NCI-H128 (cell line): ENCODE measurements around the gene FOXN3.
"Not testable (repeated sequence)": the region's sequence is repeated elsewhere in the genome, so short reads cannot be mapped to it uniquely, and the experiment has no call there.

ENCODE experiments used
- DNase-seq: peaks from one replicate; lab custom pipeline; 2025; ENCODE audit not compliant: unreplicated experiment; lab: John Stamatoyannopoulos, UW

The FOXN3 gene

DNA sequence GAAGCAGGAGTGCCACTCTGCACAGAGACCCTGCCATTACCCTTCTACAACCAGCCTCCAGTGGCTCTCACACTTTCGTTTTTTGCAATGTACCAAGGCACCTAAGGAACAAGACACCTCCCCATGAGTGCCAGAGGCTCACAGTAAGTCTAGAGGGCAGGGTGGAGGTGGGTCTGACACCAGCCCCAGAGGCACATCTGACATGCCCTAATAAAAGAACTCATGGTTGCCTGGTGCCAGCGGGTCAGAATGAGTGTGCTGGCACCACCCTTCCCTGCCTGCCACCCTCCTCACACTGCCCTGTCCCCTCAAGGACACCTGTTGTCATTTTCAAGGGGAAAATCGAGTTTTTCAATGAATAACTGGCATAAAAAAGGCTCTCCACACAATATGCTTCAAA is 161.2 kb downstream of the FOXN3 start:
- no peak for DNase-seq

DNA sequence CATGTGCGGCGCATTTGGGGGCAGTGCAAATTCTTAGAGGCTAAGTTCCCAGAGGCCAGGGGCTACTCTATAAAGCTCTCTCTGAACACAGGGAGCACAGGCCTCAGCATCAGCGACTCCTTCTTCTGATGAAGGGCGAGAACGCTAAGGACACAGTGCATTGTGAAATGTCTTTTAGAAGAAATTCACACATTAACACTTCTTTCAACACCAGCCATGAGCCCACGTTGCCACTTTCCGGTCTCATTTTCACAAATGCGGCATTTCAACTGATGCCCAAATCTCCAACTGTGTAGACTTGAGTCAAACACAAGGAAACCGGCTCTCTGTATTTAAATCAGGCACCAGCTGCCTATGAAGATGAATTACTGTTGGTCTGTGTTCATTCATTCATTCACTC is 162.0 kb downstream of the FOXN3 start:
- no peak for DNase-seq

DNA sequence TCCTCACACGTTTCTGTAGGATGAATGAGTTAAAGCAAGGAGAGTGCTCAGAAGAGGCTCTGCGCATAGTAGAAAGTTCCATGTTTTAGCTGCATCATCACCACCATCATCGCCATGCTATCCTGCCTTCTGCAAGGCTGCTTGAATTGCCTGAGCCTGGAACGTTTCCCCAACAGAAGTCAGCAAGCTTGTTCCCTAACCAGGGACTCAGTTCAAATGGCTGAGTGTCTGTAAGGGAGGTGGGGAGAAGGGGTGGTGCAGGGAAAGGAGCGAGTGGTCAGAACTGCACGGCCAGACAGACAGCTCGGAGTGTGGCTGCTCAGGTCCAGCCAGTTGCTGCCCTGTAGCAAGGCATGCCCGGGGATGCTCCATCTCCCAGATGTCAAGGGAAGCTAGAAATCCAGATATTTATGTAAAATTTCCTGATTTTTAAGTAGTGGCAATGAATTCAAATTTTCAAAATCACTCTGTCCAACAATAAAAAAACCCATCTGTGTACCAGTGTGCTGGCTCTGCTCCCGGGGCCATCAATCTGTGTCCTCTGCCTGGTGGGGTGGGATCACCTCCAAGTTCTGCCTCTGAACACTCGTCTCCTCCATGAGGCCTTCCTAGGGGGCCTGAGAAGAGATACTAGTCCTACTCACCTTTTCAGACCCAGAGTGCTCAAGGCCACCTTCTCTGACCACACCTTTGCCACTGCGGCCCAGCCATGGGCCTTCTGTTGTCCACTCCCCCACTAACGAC is 162.7 kb downstream of the FOXN3 start:
- no peak for DNase-seq

DNA sequence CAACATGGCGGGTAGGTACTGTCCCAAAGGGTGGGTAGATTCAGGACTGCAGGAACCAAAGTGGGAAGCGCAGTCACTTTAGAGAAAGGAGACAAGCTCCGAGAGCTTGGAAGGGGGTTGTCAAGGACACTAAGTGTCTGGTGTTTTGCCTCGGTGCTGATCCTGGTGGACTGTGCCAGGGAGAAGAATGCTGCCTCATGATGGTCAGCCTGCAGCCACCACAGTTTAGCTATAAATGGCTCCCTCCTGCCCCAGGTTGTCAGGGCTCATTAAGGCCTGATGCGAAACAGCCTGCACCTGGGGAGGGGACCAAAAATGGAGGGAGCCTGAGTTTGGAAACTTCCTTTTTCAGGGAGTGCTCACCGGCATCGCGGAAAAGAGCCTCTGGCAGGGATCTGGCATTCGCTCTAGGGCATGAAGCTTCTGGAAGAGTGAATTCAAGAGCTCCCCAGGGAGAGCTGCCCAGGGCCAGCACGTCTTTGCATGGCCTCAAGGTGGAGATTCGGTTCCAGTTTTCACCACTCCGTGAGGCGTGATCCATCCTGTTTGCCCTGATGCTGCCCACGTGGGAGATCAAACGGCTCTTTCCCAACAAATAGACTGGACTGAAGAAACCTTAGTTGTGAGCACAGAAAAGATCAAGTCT is 164.0 kb downstream of the FOXN3 start:
- no peak for DNase-seq

DNA sequence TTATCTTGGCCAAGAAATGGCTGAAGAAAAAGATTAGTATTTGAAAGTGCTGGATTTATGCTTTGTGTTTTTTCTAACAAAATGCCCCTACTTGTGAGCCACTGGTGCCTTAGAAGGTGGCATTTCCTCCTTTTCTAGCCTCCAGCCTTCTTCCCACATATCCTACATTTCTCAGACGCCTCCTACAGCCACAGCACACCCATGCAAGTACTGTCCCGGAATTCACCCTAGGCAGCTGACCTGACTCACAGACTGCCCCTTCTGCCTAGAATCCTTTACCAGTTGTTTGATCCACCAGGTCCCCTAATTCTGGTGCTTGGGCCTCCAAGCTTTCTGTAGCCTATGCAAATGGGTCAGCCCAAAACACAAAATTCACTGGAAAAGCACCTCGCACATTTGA is 166.0 kb downstream of the FOXN3 start:
- no peak for DNase-seq

DNA sequence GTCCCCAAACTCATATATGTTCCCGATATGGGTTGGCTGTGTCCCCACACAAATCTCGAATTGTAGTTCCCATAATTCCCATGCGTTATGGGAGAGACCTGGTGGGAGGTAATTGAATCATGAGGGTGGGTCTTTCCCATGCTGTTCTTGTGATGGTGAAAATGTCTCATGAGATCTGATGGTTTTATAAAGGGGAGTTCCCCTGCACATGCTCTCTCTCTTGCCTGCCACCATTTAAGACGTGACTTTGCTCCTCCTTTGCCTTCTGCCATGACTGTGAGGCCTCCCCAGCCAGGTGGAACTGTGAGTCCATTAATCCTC is 166.4 kb downstream of the FOXN3 start:
- DNase-seq = not testable (repeated sequence)

DNA sequence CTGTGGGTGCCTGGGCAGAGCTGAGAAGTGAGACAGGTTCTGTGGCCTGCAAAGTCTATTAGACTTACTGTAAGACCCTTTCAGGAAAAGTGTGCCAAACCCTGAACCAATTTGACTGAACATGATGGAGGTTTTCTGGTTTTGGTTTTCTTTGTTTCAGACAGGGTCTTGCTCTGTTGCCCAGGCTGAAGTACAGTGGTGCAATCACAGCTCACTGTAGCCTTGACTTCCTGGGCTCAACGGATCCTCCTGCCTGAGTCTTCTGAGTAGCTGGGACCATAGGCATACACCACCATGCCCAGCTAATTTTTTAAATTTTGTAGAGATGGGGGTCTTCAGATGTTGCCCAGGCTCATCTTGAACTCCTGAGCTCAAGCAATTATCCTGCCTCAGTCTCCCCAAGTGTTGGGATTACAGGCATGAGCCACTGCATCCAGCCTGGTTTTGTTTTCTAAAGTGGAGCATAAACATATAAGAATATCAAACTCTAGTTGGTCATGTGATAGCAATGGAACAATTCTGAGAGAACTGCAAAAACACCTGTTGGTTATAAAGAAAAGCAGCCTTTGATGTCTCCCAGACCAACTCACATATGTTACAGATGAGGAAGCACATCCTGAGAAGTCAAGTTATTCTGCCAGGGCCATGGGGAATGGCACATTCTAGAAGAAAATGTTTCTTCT is 166.9 kb downstream of the FOXN3 start:
- DNase-seq = no peak

DNA sequence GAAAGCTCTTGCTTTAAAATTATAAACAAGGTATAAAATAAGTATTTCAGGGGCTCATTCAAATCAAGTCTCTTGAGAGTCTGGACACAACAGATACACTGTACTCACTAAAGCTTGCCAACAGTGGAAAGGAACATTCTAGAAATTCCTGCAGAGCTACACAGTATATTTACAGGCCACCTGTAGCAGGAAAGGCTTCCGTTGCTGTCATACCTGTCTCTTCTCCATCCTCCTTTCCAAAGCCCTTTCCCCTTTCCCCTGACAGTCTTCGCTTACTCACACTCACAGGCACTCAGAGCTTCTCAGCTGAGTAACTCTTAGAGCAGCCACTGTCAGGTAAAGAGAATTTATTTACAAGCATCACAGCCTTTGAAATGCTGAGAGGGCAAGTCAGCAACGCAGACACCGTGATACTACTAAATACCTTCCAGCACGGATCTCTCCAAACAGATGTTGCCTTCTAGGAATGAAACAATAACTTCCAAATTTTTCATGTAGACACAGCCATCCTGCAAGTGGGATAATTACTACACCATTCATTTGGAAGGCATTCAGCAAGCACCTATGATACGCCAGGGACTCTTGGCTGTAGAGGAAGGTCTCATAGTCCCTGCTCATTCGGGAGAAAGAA is 167.9 kb downstream of the FOXN3 start:
- DNase-seq = no peak

DNA sequence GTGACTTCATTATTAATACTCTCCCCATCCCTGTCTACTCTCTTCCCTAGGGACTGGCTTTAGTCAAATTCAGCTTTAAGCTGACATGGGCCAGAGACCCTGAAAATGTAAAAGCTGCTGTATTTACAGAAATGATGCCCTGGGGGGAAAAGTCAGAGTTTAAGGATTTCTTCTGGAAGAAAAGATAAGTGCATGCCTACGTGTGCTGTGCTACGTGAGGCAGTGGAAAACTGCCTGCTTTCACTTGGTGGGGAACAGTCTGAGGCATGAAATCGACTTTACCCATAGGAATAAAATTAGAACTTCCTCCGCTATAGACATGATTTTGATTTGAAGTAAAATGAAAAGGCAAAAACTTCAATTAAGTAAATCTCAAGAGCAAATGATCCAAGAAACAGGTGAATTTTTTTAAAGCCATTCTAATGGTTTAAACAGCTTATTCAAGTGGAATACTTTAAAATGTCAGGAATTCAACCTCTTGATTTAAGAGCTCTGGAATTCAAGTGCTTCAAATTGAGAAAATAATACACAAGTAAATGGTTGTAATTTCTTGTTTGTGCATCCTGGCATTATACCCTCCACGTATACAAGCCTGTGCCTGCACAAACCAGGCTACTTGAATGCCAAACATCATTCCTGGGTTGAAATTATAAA is 168.5 kb downstream of the FOXN3 start:
- DNase-seq = no peak

DNA sequence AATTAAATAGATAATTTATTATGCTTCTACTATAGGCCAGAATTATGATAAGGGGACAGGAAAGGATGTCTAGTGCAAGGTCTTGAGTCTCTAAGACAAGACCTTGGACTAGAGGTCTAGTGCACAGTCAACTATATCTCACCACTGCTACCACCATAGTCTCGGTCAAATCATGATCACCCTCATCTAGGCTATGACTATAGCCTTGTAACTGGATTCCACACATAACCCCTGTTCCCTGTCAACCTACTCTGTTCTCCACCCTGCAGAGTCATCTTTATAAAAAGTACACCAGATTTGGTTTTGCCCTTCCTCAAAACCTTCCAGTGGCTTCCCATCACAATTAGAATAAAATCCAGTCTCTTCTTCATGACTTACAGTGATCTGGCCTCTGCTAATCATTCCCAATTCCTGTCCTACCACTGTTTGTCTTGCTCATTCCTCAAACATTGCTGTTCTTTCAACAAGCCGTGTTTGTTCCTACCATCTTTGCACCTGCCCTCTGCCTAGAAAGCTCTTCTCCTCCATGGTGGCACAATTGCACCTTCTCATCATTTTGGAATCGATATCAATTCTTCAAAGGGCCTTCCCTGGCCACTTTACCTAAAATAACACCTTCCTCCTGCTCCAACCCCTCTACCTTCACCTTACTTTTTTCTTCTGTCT is 169.4 kb downstream of the FOXN3 start:
- DNase-seq = no peak

DNA sequence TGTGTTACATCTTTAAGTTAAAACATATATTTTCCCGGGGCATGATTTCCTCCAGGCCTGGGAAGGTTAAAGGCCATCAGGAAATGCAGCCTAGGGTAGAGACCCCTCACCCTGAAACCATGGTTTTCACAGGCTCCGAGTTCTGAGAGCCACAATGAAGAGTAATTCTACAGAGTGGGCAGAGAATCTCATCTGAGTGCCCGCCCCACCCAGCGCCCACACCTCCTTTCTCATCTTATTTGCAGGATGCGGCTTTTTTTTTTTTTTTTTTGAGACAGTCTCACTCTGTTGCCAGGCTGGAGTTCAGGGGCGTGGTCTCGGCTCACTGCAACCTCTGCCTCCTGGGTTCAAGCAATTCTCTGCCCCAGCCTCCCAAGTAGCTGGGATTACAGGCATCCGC is 170.7 kb downstream of the FOXN3 start:
- no peak for DNase-seq

DNA sequence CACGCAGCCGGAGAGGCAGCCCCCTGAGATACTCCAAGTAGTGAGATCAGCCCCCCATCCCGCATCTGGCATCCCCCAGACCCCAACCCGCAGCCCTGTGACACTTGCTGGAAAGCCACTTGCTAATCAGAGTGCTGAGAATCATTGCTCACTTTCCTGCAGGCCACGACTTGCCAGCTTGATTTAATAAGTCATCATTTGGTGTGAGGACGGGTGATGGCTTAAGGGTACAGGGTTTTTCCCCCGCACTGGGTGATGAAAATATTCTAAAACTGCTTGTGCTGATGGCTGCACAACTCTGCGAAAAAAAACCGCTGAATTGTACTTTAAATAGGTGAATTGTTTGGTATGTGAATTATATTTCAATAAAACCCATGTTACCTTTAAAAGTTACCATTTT is 171.2 kb downstream of the FOXN3 start:
- no peak for DNase-seq

DNA sequence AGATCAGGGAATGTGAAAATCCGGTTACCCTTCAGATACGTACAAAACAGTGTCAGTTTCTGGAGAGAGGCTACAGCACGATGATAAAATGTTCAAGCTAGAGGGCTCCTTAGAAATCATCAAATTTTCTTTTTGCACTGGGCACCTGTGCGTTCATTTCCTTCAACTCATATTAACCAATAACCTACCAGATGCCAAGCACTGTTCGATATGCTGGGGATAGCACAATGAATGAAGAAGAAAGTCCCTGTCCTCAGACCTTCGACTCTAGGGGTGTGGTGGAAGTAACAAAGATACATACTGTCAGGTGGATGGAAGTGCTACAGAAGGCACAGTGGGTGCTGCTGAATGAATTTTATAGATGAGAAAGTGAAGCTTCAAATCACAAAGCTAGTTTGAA is 172.3 kb downstream of the FOXN3 start:
- no peak for DNase-seq

DNA sequence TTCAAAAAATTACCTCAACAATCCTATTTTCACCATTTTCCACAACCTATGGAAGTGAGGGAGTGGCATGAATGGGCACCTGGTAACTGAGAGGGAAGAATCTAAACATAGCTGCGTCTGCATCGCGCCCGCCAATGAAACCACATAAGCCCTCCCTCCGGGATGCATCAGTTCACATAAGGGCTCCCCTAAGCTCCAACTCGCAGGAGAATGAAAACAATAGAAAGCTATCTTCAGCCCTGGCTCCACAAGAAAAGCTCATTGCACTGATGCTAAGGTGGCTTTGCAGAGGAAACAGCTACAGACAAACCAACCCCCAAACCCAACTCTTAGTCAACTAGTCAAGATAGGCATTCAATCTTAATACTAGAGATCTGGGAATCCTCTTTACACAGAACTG is 173.3 kb downstream of the FOXN3 start:
- no peak for DNase-seq

DNA sequence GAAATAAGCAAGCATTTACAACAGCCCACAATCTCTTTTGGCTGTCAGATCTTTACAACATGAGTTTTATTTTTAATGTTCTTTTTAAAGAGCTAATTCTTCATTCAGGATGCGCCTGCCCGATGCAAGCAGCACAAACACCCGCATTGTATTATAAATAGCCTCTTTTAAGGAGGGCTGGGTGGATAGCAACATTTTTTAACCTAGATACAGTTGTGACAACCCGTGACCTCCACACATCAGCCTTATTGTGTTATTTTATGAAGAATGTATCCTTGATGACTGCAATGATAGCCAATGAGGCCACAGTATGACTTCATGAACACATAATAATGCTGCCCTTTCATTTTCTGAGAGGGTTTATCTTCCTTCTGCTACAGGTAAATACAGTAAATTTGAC is 173.7 kb downstream of the FOXN3 start:
- DNase-seq = no peak

DNA sequence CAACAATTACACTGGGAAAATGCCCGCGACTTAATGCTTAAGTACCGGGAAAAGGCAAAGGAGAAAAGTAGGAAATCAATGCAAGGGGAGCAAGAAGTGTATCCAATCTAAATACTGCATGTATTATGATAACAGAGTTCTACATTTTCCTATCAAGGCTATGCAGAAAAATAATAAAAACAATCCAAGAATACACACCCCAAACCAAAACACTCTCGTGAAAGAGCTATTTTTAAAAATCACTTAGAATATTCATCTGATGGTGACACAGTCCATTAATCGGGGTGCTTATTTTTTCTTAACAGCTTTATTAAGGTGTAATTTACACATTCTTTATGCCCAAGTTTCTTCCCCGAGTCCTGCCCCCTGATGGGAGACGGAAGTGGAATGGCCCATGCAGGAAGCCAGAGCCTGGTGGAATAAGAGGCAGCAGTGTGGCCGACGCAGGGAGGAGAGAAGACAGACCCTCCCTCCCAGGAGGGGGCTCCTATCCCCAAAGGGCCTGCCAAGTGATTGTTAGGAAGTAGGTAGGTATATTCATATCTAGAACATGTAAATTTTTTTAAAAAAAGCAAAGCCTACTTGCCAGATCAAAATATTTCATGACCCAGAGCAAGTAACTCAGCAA is 174.3 kb downstream of the FOXN3 start:
- no peak for DNase-seq

DNA sequence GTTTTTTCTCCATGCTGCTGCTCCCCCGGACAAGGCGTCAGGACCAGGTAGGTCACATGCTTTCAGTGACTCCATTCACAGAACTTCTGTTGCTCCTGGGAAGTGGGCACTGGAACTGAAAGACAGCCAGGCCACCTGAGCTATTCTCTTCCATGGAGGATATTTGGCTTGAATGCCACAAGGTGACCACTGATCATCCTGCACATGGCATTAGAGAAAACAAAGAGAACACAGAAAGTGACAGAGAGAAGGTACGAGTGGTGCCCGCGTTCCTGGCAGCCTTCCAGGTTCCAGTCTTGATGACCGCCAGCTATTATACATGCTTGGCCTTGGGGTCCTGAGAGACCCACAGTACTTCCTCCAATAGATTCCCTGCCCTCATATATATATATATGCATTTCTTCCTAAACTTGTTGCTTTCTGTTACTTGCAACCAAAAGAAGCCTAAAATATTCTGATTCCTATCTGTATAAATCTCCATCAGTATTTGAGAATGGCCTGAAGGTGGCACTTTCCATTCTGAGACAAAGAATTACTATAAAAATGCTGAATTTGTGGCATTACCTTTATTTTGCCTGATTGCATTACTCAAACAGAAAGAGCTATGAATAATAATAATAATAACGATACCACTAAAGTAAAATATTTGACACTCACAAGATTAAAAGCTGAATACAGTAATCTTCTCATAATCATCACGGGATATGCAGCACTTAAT is 174.9 kb downstream of the FOXN3 start:
- DNase-seq = no peak

DNA sequence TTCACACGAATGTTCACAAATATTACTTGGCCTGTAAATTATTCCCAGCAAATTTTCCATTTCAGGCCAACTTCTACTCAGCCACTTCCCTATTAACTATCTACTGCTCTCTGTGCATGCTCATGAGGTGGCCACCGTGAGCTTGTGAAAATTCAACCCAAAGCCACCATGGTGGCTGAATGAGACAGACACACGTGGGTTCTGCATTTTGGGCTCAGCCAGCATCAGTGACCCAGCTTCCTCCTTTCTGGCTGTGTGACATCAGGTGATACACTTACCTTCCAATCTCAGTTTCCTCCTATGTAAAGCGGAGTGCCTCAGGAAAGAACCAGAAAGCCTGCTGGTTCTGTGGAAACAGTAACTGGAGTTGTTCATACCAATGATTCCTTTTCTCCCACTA is 175.8 kb downstream of the FOXN3 start:
- no peak for DNase-seq

DNA sequence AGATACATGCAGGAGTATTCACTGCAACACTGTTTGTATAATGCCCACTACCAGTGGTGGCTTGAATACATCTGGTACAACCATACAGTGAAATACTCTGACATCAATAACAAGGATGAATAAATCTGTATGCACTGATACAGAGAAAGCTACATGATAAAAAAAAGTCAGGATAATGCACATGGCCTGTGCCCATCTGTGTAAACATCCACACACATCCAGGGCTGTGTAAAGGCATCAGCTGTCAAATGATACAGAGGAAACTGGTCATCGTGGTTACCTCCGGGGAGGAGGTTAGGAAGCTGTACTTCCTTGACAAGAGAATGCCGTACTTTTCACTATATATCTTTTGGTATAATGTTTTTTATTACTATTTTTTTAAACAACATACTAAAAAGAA is 176.6 kb downstream of the FOXN3 start:
- no peak for DNase-seq

DNA sequence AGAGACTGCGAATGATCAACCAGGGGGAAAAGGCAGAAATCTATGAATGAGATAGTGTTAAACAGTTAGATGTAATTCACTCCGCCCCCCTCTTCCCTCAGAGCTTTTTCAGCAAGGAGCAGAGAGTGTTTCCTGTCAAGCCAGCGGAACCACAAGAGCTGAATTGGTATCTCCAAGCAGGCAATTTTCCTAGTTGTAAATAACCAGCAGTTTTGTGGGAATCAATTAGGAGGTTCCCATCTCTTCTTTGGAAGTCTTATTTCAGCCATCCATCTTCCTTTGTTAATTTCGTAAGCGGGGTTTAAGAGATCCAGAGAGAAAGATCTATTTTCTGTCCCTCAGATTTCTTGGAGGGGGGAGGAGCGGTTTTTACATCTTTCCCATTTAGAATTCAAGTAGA is 178.0 kb downstream of the FOXN3 start:
- no peak for DNase-seq
